T-helper 1 cell treated with Interleukin-12 subunit alpha and Interleukin-12 subunit beta and Interleukin-4 antibody, amounts not matched to agents 30 ng/mL and 1 ng/mL, for 36 hours (primary cell): ENCODE data around the gene MICAL3. TPM values are rescaled to one million over a fixed set of nuclear protein-coding genes. Genes with fewer than 3 reads are reported as not detected.

Experiments used
- intact Hi-C: fragments of 100-400 bp; cut with micrococcal nuclease; formaldehyde crosslinking; loops from one replicate; pipeline ENCODE4 v1.15.1; 2024
- total RNA-seq: library from RNA; stranded (reverse); gene quantifications from 2 replicates; pipeline ENCODE4 v1.2.3, GENCODE V29; 2022

Gene MICAL3
- total RNA-seq, 1 donor from 2014 or later = 45.0 TPM

DNA sequence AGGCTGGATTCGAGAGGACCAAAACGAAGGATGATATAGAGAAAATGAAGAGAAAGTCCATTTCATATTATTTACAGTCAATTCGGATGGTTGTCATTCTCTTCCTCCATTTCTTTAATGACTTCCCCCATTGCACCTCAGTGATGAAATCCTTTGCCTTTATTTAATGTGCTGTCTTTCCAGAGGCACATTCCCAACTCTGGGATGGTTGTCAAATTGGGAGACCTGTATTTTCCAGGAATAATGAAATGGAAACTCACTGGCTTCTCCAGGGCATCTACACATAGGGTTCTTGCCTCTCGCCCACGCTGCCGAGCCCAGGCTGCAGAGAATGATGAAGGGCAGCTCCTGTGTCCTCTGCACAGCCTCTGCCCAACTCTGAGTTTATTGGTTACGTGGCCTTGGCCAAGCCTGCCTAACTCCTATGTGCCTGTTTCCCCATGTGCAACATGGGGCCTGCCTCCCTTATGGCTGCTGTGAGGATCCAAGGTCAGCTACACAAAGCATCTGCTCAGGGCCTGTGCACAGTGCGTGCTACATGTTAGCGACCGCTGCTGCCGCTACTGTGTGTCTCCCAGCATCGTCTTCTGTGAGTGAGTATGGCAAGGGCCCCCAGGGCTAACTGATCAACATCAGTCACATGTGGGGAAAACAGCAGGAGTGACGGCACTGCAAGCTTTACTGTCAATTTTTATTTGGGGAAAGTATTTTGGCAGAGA lies 168.6 kb downstream of the MICAL3 start:
- intact Hi-C loops = no loop called here

- intact Hi-C loops = no loop called here
Measured at GRCh38 chr22:17853073-17853472, 171.3 kb downstream of the MICAL3 start.

- intact Hi-C loops = no loop called here
Measured at GRCh38 chr22:17851759-17852158, 172.6 kb downstream of the MICAL3 start.

DNA sequence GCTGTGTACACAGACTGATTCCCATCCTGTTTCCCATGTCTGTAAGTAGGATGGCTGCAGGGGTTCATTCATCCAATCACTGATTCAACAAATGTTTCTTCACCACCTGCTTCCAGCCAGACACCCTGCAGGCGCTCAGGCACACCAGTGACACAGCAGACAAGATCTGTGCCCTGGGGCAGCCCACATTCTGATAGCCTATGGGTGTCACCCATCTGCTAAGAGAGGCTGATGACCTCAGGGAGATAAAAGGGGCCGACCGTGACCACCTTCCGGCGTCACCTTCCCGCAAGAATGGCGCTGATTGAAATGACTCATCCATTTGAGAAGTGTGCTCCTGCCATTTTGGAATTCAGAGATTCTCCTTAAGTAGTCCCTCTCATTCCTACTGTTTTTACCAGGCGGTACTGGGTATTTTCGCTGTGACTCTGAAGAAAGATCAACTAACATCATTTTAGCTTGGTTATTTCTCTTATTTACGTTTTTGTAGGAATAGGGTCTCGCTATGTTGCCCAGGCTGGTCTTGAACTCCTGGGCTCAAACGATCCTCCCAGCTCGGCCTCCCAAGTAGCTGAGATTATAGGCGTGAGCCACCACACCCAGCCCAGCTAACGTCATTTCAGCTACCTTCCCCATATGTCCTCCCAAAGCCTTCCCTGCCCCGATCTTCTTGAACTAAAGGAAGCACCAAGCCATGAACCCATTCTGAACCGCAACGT lies 176.8 kb downstream of the MICAL3 start:
- intact Hi-C loops = no loop called here

DNA sequence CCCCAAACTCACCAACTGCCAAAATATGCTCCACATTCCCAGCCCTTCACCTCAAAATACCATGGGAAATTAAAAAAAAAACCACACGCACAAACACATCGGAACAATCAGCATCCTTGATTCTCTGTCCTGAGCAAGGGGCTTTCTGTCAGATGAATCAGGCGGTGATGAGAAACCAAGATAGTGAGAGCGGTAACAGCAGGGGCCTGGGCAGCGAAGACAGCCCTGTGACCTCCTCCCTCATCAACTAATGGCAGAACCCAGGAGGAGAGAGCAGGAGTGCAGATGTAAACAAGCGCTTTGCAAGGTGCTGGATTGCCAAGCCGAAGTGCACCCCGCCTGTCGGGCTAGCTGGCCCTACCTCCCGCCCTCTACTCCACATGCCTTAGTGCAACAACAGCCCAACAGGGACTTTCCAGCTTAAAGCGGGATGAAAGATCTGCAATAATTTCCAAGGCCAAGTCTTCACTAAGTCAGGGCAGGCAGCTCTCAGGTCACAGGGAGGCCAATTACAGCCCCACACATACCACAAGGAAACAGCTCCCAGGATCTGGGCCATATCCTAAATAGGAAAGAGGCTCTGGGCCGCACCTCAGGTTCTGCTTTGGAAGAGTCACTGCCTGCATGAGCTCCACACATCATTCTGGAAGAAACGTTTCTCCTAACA lies 177.9 kb downstream of the MICAL3 start:
- intact Hi-C loops = no loop called here

- intact Hi-C loops = no loop called here
Measured at GRCh38 chr22:17845790-17846189, 178.6 kb downstream of the MICAL3 start.

DNA sequence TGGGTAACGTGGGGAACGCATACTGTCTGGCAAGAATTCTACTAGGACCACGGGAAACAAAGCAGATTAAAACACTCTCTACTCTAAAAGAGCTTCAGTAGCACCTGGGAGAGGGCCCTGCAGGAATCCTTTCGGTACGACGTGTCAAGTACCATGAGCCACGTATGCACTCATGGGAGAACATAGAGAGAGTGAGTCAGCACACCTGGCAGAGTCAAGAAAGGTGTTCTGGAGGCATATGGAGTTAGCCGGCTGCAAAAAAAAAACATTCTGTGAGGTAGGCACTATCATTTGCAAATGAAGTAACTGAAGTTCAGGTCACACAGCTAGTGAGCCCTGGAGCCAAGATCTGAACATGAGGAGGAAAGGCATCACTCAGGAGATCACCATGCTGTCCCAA lies 179.0 kb downstream of the MICAL3 start:
- intact Hi-C loops = no loop called here

DNA sequence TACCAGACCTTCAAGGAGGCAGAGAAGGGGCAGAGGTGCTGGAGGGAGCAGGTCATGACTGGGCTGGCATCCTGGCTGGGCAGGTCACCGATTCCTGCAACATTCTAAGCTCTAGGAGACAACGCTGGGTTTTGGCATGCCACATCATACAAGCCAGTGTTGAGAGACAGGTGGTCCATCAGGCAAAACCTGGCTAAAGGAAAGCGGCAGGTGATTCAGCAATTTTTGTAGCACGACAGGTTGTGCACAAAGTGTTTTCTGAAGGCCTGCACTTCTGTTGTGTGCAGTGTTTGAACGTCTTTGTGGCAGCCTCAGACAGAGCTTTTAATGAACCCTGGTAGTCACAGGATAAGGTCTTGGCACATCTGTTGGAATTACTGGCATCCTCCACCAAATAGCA lies 180.2 kb downstream of the MICAL3 start:
- intact Hi-C loops = no loop called here

- intact Hi-C loops = no loop called here
Measured at GRCh38 chr22:17842386-17842785, 182.0 kb downstream of the MICAL3 start.

GRCh38 chr22:17841836-17842235 lies 182.5 kb downstream of the MICAL3 start:
- intact Hi-C loops = no loop called here

GRCh38 chr22:17838180-17838865 lies 186.0 kb downstream of the MICAL3 start:
- intact Hi-C loops = no loop called here

DNA sequence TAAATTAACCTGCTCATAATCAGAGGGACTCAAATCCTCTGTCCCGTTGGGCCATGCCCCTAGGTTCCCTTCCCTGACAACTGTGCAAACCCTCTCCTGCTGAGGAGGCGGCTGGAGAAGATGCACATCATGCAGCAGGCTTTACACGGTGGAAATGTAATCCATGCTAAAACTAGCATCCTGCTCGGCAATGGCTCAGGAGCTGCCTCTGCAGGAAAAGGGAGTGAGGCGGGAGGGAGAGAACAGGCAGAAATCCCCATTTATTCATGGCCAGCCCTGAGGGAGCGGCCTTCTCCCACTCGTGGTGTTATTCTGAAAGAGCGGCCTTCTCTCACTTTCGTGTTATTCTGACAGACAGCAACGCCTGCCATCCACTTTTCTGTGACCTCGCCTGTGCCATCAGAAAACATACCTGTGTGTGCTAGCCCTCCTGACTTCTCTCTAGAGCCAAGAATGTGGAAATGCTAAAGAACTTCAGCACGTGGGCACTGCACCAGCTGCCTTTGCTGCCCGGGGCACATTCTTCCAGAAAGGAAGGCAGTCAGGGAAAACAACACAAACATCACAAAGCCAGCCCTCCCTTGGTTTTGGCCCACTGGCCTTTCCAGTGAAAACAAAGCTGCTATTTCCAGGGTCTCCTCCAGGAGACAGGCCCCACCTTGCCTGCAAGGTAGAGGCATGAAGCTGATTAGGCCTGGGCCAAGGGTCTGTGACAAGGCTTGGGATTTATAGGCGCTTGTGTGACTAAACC lies 187.2 kb downstream of the MICAL3 start:
- intact Hi-C loops = no loop called here

- intact Hi-C loops = no loop called here
Measured at GRCh38 chr22:17835256-17835655, 189.1 kb downstream of the MICAL3 start.

- intact Hi-C loops = loop anchor here (5.0 kb wide), 1 partner anchor 319 kb away; the partner anchor contains the start of gene USP18
Measured at GRCh38 chr22:17833489-17833888, 190.9 kb downstream of the MICAL3 start.

DNA sequence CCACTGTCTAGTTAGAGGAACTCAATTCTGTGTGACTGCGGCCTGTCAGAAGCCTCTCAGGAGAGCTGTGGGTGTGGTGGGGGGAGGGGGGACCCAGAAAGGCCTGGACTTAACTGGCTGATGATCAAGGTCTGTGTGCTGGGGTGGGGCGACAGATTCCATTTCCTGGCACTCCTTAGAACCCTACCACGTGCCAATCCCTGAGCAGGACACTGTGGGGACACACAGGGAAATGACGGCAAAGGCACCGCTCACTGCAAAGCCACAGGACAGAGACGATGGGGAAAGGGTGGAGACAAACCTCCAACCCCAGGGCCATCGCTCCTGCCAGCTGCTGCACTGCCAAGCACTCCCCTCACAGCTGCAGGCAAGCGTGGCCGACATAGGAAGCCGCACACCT lies 191.7 kb downstream of the MICAL3 start:
- intact Hi-C loops = loop anchor here (5.0 kb wide), 1 partner anchor 320 kb away; the partner anchor contains the start of gene USP18

- intact Hi-C loops = loop anchor here (5.0 kb wide), 1 partner anchor 321 kb away; the partner anchor contains the start of gene USP18
Measured at GRCh38 chr22:17831501-17832251, 192.7 kb downstream of the MICAL3 start.

DNA sequence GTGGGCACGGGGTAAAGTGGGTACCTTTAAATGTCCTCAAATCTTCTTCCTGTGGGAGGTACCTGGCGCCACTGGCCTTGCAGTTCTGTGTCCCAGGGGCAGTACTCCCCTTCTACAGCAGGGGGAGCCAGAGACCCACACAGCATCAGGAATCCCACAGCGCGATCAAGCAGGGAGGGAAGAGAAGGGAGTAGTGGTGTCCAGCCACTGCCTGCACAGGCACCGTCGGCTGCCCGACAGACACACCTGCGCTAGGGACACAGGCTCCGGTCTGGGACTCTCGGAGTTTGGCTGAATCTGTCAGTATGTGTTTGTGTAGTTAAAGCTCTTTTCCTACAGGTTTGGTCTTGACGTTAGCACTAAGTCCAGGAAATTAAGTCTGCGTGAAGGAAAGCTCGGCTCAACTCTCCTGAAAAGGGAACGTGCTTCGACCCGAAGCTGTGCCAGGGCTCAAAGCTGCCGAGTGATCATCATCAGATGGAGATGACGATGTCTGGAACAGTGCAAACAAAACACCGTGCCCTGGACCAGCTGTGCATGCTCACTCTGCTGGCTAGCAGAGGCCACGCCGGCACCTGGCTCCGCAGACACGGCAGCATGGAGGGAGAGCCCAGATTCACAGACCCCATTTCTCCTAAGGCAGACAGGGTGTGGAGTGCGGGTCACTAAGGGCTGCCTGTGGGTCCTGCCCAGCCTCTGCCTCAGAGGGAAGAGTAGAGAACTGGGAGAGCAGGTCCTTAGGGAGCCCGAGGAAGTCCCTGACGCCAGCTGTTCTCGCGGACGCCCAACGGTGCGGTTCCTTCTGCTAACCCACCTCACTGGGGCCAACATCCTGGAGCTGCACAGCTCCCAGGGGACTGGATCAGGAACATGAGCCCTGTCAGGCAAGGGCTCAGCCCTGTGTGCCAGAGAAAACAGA lies 194.1 kb downstream of the MICAL3 start:
- intact Hi-C loops = loop anchor here (1.0 to 5.0 kb wide), 3 partner anchors 194 to 322 kb away; partner anchors contain the start of genes MICAL3 and USP18

DNA sequence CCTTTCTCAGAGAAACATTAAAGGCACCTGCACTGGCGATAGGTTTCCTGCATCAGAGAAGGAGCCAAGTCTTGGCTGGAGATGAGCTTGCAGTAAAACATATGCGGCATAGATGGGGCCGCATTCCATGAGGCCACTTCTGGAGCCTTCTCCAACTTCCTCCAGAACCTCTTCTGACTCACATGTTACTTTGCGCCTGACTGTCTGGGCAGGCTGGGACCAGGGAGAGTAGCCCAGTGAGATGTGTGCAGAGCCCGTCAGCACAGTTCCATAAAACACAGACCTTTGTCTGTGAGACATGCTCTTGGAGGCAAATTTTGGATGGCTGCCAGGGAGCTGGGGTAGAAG lies 194.7 kb downstream of the MICAL3 start:
- intact Hi-C loops = loop anchor here (1.0 to 5.0 kb wide), 3 partner anchors 195 to 323 kb away; partner anchors contain the start of genes MICAL3 and USP18
